GM06990 (cell line): ENCODE data around the gene CNTNAP2.
"Not testable (repeated sequence)": the region's sequence is repeated elsewhere in the genome, so short reads cannot be mapped to it uniquely, and the experiment has no call there.

Experiments
- DNase-seq: peaks from one replicate; pipeline ENCODE4 v3.0.0-alpha.2; 2011; ENCODE audit not compliant: insufficient read length; ENCODE audit errors: extremely low read depth
- H3K27me3 ChIP-seq: replicated peaks from 2 replicates; pipeline ENCODE4 v1.6.0; 2011; ENCODE audit warnings: low read length; ENCODE audit not compliant: control insufficient read depth, insufficient read depth
- H3K36me3 ChIP-seq: 2 replicates; pipeline ENCODE4 v1.5.1; 2011; ENCODE audit warnings: low read length; ENCODE audit not compliant: control insufficient read depth, insufficient read depth
- H3K4me3 ChIP-seq: replicated peaks from 2 replicates; pipeline ENCODE4 v1.5.1; 2011; ENCODE audit warnings: low read depth, mild to moderate bottlenecking, control low read depth, low read length
- CTCF ChIP-seq: IDR thresholded peaks from 2 replicates; pipeline ENCODE4 v1.5.1; 2011; ENCODE audit warnings: low read length, control low read depth, mild to moderate bottlenecking, inconsistent platforms; ENCODE audit not compliant: insufficient read depth, poor library complexity, severe bottlenecking

Gene CNTNAP2

GRCh38 chr7:148457310-148457921 is 2340.8 kb downstream of the CNTNAP2 start:
- no peaks in the 10 kb centered on the region for H3K27me3 ChIP-seq
- H3K36me3 ChIP-seq = no peaks in the 10 kb centered on the region
- no peak for DNase-seq
- no peak overlapping the region for H3K4me3 ChIP-seq
- no peak for TF ChIP-seq CTCF

GRCh38 chr7:148458263-148458662 is 2341.7 kb downstream of the CNTNAP2 start:
- no peak for TF ChIP-seq CTCF

GRCh38 chr7:148461392-148462179 is 2345.0 kb downstream of the CNTNAP2 start:
- H3K27me3 ChIP-seq = no peaks in the 10 kb centered on the region
- TF ChIP-seq CTCF = no peak
- H3K4me3 ChIP-seq = no peak overlapping the region
- DNase-seq = no peak
- H3K36me3 ChIP-seq = no peaks in the 10 kb centered on the region

More at GRCh38 chr7:148458263-148458662, 2341.7 kb downstream of the CNTNAP2 start:
- no peaks in the 10 kb centered on the region for H3K36me3 ChIP-seq
- DNase-seq = no peak
- H3K27me3 ChIP-seq = no peaks in the 10 kb centered on the region
- no peak overlapping the region for H3K4me3 ChIP-seq

- not testable (repeated sequence) for H3K36me3 ChIP-seq, H3K27me3 ChIP-seq, DNase-seq, H3K4me3 ChIP-seq
Measured at GRCh38 chr7:148462774-148463173, 2346.2 kb downstream of the CNTNAP2 start.

DNA sequence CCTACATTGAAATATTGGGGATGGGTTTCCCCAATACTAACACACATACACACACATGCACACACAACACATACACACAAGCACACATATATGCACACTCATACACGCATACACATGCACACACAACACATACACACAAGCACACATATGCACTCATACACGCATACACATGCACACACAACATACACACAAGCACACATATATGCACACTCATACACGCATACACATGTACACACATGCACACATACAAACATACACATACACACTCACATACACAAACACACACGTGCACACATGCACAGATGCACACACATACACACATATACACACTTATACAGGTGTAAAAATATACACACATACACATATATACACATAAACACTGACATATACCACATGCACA is 2346.6 kb downstream of the CNTNAP2 start:
- Histone ChIP-seq H3K27me3 (no peaks in the 10 kb centered on the region), H3K4me3 (no peak overlapping the region), H3K36me3 (no peaks in the 10 kb centered on the region)
- no peak for TF ChIP-seq CTCF
- DNase-seq = no peak

DNA sequence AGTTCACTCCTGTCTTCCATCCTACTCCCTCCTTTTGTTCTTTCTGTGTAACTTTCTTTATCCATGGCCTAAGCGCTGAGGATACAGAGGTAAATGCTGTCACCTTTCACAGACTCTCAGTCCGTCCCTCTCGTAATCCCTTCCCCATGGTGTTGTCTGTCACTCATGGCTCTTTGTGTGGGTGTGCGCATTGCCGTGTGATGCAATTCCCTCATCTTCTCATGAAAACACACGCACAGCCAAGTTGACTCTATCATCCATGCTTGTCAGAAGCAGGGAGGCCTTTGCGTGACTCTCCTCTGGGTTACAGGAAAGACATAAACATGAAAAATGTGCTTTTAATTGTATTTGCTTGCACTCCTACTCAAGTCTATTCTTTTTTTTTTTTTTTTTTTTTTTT is 2348.3 kb downstream of the CNTNAP2 start:
- no peak for DNase-seq
- no peak for TF ChIP-seq CTCF
- no peak overlapping the region for H3K4me3 ChIP-seq
- no peaks in the 10 kb centered on the region for H3K36me3 ChIP-seq
- H3K27me3 ChIP-seq = no peaks in the 10 kb centered on the region

DNA sequence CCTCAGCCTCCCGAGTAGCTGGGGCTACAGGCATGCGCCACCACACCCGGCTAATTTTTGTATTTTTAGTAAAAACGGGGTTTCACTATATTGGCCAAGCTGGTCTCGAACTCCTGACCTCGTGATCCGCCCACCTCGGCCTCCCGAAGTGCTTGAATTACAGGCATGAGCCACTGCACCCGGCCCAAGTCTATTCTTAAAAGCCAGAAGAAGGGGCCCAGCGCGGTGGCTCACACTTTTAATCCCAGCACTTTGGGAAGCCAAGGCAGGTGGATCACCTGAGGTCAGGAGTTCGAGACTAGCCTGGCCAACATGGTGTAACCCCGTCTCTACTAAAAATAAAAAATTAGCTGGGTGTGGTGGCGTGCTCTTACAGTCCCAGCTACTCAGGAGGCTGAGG is 2348.8 kb downstream of the CNTNAP2 start:
- not testable (repeated sequence) for H3K4me3 ChIP-seq

More for the DNA sequence above, 2348.8 kb downstream of the CNTNAP2 start:
- not testable (repeated sequence) for DNase-seq, H3K36me3 ChIP-seq, H3K27me3 ChIP-seq
